Adrenal gland (tissue), 12 donors: ENCODE data around the gene RAI14. TPM values are rescaled to one million over a fixed set of nuclear protein-coding genes. Genes with fewer than 3 reads are reported as not detected.

Source experiments
- DNase-seq, 7 donors: peaks; one replicate each; pipeline ENCODE4 v3.0.0-alpha.2; 2019 to 2020
- H3K27ac ChIP-seq, 5 donors: fragments of 200-600 bp; sonication (generic) in 4 of 5; 1 replicate in 3 of 5; 2 replicates in 2 of 5; pipeline versions ENCODE4 v1.5.1 to v1.8.0; 2016 to 2020; ENCODE audit warnings: mild to moderate bottlenecking in 1 of 5
- H3K27me3 ChIP-seq: fragments of 200-600 bp; 2 replicates; pipeline ENCODE4 v1.8.0; 2021
- H3K36me3 ChIP-seq, 2 donors: fragments of 200-600 bp; replicated peaks in 1 of 2; 1 replicate in 1 of 2; 2 replicates in 1 of 2; pipeline versions ENCODE4 v1.5.1 to v1.8.0; 2018 to 2022
- H3K4me1 ChIP-seq, 2 donors: fragments of 200-600 bp; replicated peaks in 1 of 2; 1 replicate in 1 of 2; 2 replicates in 1 of 2; pipeline versions ENCODE4 v1.5.1 to v1.8.0; 2018 to 2021
- H3K4me3 ChIP-seq, 4 donors: fragments of 200-600 bp; sonication (generic) in 3 of 4; one replicate each; pipeline ENCODE4 v1.5.1; 2016 to 2018
- H3K9me3 ChIP-seq, 3 donors: fragments of 200-600 bp; sonication (generic) in 1 of 3; replicated peaks in 1 of 3; 1 replicate in 2 of 3; 2 replicates in 1 of 3; pipeline versions ENCODE4 v1.5.1 to v1.8.0; 2016 to 2021
- POLR2A ChIP-seq, 2 donors: fragments of 450-650 bp; IDR thresholded peaks; one replicate each; pipeline ENCODE4 v1.6.1; 2017; ENCODE audit warnings: antibody characterized with exemption in 2 of 2, mild to moderate bottlenecking in 2 of 2, moderate library complexity in 1 of 2
- WGBS, 4 donors: extraction: QIAGEN DNeasy Blood & Tissue Kit in 2 of 4; methylation state at CpG; one replicate each; pipeline versions ENCODE4 v1.1.5 to v1.1.7; 2013 to 2017; 5-methylcytosine and 5-hydroxymethylcytosine counted together
- intact Hi-C, 2 donors: fragments of 100-400 bp; cut with DNase I; formaldehyde crosslinking; loops; one replicate each; pipeline versions ENCODE4 v1.14.1 to v1.15.0; 2022 to 2023
- polyA plus RNA-seq, 3 donors: library from polyadenylated mRNA; stranded (reverse); fragments of 200-250 nt in 2 of 3; fragments of 350-450 nt in 1 of 3; fragmentation: Illumina TruSeq in 1 of 3; extraction: RNeasy Lipid Tissue Mini Kit (QIAGEN cat#74804) in 1 of 3; gene quantifications; one replicate each; pipeline ENCODE4 v1.2.3, GENCODE V29; 2013 to 2014
- total RNA-seq, 9 donors: library from RNA; depleted of rRNA in 4 of 9; stranded (reverse); fragments of >200 nt in 4 of 9; fragments of 120-200 nt in 1 of 9; fragmentation: NEBNext Ultra II Directional in 1 of 9; extraction: Animal tissue kit (Norgen Biotek cat#: 25700) in 1 of 9; gene quantifications; one replicate each; pipeline versions ENCODE4 v1.1.0 to v1.2.4, GENCODE V29; 2013 to 2023
- TF ChIP-seq, protein P1 (sequence below), 6 experiments: fragments of 450-650 bp in 4 of 6; fragments of 200-600 bp in 2 of 6; sonication (generic) in 1 of 6; IDR thresholded peaks; 1 replicate in 5 of 6; 2 replicates in 1 of 6; pipeline versions ENCODE4 v1.5.1 to v1.8.0; 2016 to 2021; ENCODE audit warnings: antibody characterized with exemption in 6 of 6, mild to moderate bottlenecking in 2 of 6, moderate library complexity in 1 of 6
- donor health status: healthy with polysubstance abuse.
- donor health status: Bipolar disorder and iron deficiency.
- donor health status: DM: yes; HTN: yes; CAD: no.
- donor health status: DM: no; HTN: no; CAD: no.
- donor health status: DM: no; HTN: no; CAD: no.
- donor health status: DM: yes; HTN: yes; CAD: no.

Gene RAI14
- total and polyA plus RNA-seq, 12 donors: 9.1 to 158 (median 28.5) TPM

DNA sequence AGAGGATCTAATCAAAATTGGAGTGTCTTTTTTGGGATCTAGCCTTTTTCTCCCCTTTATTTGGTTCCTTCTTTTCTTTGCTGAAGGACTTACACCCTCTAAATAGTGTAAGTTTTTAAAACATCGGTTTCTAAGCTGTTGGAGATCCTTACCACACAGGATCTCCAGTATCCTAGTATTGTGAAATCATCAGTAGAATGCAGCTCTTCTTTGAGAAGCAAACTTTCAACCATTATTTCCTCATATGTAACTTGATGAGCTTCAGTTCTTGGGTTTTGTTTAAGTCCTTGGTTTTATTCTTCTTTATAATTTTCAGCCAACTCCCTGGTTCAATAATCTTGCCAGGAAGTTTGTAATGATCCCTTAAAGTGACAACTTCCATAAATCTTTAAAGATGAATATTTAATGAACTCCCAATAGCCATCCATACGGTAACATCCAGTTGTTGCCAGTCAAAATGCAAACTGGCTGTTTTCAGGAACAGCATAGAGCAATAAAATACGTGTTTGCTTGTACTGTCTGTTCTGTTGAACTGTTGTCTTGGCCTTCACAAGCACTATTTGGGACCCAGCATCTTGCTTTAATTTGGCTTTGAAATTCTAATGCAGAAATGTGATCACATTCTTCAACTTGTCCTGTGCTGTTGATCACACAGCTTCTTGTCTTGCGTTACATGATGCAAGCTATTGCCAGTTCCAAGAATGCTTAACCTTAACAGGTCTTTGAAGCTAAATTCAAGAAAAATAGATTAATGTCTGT, 148.0 kb downstream of the RAI14 start:
- WGBS, 4 donors: 87 to 90% (median 89%) methylated on average over 4 of the region's 4 CpGs
- intact Hi-C loops: no loop called here
- Histone ChIP-seq H3K36me3 (no peaks in the 10 kb centered on the region), H3K27ac (no peak overlapping the region), H3K27me3 (no peaks in the 10 kb centered on the region), H3K4me3 (no peak overlapping the region), H3K9me3 (no peaks in the 10 kb centered on the region), H3K4me1 (no peaks in the 10 kb centered on the region)
- DNase-seq: no peak
- TF ChIP-seq POLR2A (IDR thresholded peaks at IDR 0.05): no peak
- TF ChIP-seq, protein P1, sequence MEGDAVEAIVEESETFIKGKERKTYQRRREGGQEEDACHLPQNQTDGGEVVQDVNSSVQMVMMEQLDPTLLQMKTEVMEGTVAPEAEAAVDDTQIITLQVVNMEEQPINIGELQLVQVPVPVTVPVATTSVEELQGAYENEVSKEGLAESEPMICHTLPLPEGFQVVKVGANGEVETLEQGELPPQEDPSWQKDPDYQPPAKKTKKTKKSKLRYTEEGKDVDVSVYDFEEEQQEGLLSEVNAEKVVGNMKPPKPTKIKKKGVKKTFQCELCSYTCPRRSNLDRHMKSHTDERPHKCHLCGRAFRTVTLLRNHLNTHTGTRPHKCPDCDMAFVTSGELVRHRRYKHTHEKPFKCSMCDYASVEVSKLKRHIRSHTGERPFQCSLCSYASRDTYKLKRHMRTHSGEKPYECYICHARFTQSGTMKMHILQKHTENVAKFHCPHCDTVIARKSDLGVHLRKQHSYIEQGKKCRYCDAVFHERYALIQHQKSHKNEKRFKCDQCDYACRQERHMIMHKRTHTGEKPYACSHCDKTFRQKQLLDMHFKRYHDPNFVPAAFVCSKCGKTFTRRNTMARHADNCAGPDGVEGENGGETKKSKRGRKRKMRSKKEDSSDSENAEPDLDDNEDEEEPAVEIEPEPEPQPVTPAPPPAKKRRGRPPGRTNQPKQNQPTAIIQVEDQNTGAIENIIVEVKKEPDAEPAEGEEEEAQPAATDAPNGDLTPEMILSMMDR (IDR thresholded peaks at IDR 0.05): no peak

DNA sequence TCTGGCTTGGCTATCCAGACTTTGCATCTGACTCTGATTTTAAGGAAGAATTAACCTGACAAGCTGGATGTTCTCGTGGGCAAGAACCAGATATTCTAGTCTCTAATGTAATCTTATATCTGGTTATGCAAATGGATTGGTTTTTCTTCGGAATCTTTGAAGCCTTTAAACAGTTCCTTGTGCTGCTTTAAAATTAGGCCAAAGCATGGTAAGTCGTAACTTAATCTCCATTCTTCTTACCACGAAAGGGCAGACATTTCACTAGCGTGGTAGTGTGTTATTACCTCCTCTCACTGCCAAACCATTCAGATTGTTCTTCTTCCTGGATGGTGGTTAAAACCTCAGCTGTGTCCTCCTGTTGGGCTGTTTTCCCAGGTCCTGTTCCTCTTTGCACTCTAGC, 148.8 kb downstream of the RAI14 start:
- H3K36me3 ChIP-seq: no peaks in the 10 kb centered on the region
- no peak overlapping the region for H3K4me3 ChIP-seq
- no peak overlapping the region for H3K27ac ChIP-seq
- WGBS, 4 donors: 84 to 96% (median 91%) methylated on average over 5 of the region's 5 CpGs
- no peaks in the 10 kb centered on the region for H3K9me3 ChIP-seq
- TF ChIP-seq, protein P1 (IDR thresholded peaks at IDR 0.05): no peak
- no peak for TF ChIP-seq POLR2A (IDR thresholded peaks at IDR 0.05)
- no peak for DNase-seq
- intact Hi-C loops: no loop called here
- H3K4me1 ChIP-seq: no peaks in the 10 kb centered on the region
- H3K27me3 ChIP-seq: no peaks in the 10 kb centered on the region

DNA sequence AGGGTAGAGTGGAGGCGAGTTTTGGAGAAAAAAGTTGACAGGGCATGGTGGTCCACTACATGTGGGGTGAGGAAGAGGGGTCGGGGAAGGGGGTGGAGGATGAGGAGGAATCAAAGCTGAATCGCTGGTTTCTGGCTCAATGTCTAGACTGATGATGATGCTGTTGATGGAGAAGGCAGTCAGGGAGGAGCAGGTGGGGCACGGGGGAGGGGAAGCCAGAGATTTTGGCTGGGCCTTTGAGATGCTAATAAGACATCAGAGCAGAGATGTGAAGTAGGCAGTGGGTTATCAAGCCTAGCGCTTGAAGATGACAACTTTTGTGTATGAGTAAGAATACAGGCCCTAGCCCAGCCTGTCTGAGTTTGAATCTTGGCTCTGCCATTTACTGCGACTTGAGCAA, 150.4 kb downstream of the RAI14 start:
- WGBS, 4 donors: 91 to 95% (median 92%) methylated on average over 6 of the region's 6 CpGs
- Histone ChIP-seq H3K4me3 (no peak overlapping the region), H3K27me3 (no peaks in the 10 kb centered on the region), H3K27ac (no peak overlapping the region), H3K36me3 (no peaks in the 10 kb centered on the region), H3K9me3 (no peaks in the 10 kb centered on the region), H3K4me1 (no peaks in the 10 kb centered on the region)
- DNase-seq: no peak
- TF ChIP-seq, protein P1 (IDR thresholded peaks at IDR 0.05): no peak
- TF ChIP-seq POLR2A (IDR thresholded peaks at IDR 0.05): no peak
- intact Hi-C loops: no loop called here

DNA sequence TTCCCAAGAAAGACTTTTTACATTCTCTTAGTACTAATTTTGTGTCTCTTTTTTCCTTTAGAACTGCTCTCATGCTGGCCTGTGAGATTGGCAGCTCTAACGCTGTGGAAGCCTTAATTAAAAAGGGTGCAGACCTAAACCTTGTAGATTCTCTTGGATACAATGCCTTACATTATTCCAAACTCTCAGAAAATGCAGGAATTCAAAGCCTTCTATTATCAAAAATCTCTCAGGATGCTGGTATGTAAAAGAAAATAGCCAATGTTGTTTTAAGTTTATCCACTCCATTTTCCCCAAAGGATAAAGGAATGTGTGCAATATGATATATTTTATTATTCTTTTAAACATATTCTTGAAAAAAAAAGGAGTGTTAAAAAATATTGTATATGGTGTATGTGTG, 155.6 kb downstream of the RAI14 start:
- no peak for DNase-seq
- intact Hi-C loops: no loop called here
- no peaks in the 10 kb centered on the region for H3K27me3 ChIP-seq
- no peaks in the 10 kb centered on the region for H3K4me1 ChIP-seq
- H3K9me3 ChIP-seq: no peaks in the 10 kb centered on the region
- no peak for TF ChIP-seq POLR2A (IDR thresholded peaks at IDR 0.05)
- TF ChIP-seq, protein P1 (IDR thresholded peaks at IDR 0.05): no peak
- no peak overlapping the region for H3K4me3 ChIP-seq
- no peaks in the 10 kb centered on the region for H3K36me3 ChIP-seq
- H3K27ac ChIP-seq: no peak overlapping the region
- WGBS, 4 donors: 77 to 85% (median 82%) methylated on average over 1 of the region's 1 CpG
